Cardiac muscle cell (in vitro differentiated cells and primary cell): ENCODE results near the gene YWHAH. TPM values are rescaled to one million over a fixed set of nuclear protein-coding genes. Genes with fewer than 3 reads are reported as not detected.

Source experiments
- DNase-seq, 2 donors: peaks; one replicate each; pipeline versions ENCODE4 v3.0.0 to v3.0.0-alpha.2; 2010 to 2017; ENCODE audit warnings: low read depth in 1 of 2, low spot score in 1 of 2
- H3K27ac ChIP-seq: fragments of 200-600 bp; sonication (generic); 2 replicates; pipeline ENCODE4 v1.5.1; 2016
- H3K27me3 ChIP-seq: fragments of 200-600 bp; sonication (generic); 2 replicates; pipeline ENCODE4 v1.6.0; 2016; ENCODE audit warnings: control low read depth
- H3K36me3 ChIP-seq: fragments of 200-600 bp; sonication (generic); 2 replicates; pipeline ENCODE4 v1.5.1; 2016; ENCODE audit warnings: control low read depth
- H3K4me1 ChIP-seq: fragments of 200-600 bp; sonication (generic); 2 replicates; pipeline ENCODE4 v1.8.1; 2017; ENCODE audit warnings: low read depth, mild to moderate bottlenecking, mixed run types
- H3K4me3 ChIP-seq: fragments of 200-600 bp; sonication (generic); 2 replicates; pipeline ENCODE4 v1.5.1; 2016; ENCODE audit warnings: mild to moderate bottlenecking
- H3K9me3 ChIP-seq: fragments of 200-600 bp; sonication (generic); 2 replicates; pipeline ENCODE4 v1.5.1; 2017; ENCODE audit warnings: low read depth, mild to moderate bottlenecking, control low read depth
- polyA plus RNA-seq: library from polyadenylated mRNA; unstranded; fragments of >200 nt; fragmentation: Nextera tagmentation; extraction: Ambion mirVana; gene quantifications from 2 replicates; pipeline ENCODE4 v1.2.1, GENCODE V29; 2016
- total RNA-seq: library from RNA; depleted of rRNA; stranded (reverse); fragments of >200 nt; gene quantifications from 2 replicates; pipeline ENCODE4 v1.2.3, GENCODE V29; 2016
- TF ChIP-seq, protein P1 (sequence below): IDR thresholded peaks from 2 replicates; pipeline ENCODE4 v1.5.1; 2012; ENCODE audit warnings: low read depth, mild to moderate bottlenecking, low read length

The YWHAH gene
- total and polyA plus RNA-seq, 2 experiments from 2014 or later = 70.8 to 143 TPM

GRCh38 chr22:31906569-31906968, 37.8 kb upstream of the YWHAH start:
- peaks cover 4% of the 10 kb centered on the region for H3K4me1 ChIP-seq
- no peaks in the 10 kb centered on the region for H3K27me3 ChIP-seq
- TF ChIP-seq, protein P1, sequence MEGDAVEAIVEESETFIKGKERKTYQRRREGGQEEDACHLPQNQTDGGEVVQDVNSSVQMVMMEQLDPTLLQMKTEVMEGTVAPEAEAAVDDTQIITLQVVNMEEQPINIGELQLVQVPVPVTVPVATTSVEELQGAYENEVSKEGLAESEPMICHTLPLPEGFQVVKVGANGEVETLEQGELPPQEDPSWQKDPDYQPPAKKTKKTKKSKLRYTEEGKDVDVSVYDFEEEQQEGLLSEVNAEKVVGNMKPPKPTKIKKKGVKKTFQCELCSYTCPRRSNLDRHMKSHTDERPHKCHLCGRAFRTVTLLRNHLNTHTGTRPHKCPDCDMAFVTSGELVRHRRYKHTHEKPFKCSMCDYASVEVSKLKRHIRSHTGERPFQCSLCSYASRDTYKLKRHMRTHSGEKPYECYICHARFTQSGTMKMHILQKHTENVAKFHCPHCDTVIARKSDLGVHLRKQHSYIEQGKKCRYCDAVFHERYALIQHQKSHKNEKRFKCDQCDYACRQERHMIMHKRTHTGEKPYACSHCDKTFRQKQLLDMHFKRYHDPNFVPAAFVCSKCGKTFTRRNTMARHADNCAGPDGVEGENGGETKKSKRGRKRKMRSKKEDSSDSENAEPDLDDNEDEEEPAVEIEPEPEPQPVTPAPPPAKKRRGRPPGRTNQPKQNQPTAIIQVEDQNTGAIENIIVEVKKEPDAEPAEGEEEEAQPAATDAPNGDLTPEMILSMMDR = no peak
- H3K4me3 ChIP-seq = no peak overlapping the region
- no peak for DNase-seq
- no peaks in the 10 kb centered on the region for H3K9me3 ChIP-seq
- H3K36me3 ChIP-seq = no peaks in the 10 kb centered on the region
- H3K27ac ChIP-seq = no peak overlapping the region

DNA sequence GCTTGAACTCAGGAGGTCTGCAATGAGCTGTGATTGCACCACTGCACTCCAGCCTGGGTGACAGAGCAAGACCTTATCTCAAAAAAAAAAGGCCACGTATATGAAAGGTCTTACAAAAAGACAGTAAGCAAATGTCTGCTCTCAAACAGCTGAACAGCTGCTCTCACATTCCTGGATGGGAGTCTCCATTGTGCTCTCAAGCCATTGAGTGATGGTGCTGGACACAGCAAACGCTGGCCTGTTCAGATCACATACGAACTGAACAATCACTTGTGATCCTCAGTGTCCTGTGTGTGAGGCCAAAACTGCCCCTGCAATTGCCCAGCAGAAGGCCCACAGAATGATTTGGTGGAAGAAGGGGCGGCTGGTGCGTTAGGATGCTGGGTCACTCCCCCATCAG, 34.4 kb upstream of the YWHAH start:
- Histone ChIP-seq H3K27me3 (no peaks in the 10 kb centered on the region), H3K36me3 (no peaks in the 10 kb centered on the region), H3K4me1 (no peaks in the 10 kb centered on the region), H3K4me3 (no peak overlapping the region), H3K27ac (no peak overlapping the region), H3K9me3 (no peaks in the 10 kb centered on the region)
- TF ChIP-seq, protein P1 = no peak
- no peak for DNase-seq

DNA sequence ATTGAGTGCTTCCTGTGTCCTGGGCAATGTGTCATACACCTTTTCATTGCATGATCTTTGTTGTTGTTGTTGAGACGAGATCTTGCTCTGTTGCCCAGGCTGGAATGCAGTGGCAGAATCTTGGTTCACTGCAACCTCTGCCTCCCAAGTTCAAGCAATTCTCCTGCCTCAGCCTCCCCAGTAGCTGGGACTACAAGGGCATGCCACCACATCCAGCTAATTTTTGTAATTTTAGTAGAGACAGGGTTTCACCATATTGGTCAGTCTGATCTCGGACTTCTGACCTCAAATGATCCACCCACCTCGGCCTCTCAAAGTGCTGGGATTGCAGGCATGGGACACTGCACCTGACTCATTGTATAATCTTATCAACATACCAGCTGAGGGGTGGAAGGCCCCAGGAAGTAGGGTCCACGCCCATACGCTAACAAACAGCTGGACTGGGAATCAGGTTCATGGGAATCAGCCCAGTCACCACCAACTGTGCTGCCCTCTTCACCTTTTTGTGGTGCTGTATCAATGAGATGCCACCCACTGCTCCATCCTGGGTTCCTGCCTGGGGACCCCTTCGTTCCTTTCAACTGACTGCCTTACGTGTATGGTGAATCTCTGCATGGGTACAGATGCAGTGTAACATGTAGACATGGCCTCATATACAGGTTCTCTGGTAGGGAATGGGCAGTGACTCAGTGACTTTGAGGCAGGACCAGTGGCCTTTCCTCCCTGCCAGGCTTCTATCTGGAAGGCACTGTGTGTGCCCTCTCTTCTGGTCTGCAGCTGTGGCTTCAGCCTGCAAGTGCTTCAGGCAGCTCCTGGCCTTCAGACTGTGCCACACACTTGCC, 32.5 kb upstream of the YWHAH start:
- Histone ChIP-seq H3K36me3 (no peaks in the 10 kb centered on the region), H3K4me3 (no peak overlapping the region), H3K27me3 (no peaks in the 10 kb centered on the region), H3K27ac (no peak overlapping the region), H3K9me3 (no peaks in the 10 kb centered on the region), H3K4me1 (no peaks in the 10 kb centered on the region)
- no peak for DNase-seq
- TF ChIP-seq, protein P1 = no peak

DNA sequence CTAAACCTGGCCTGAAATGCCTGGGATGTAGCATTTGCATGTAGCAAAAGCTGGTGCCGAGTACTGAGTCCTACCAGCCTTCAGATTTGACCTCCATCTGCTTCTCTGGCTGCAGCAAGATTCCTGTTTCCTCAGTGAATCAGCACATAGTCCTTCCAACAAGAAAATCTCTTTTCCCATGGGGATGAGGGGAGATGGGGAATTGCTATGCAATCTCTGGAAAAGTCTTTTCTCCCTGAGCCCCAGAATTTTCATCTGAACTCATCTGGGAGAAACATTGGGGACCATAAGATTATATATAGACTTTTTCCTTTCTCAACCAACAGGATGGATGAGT, 32.0 kb upstream of the YWHAH start:
- Histone ChIP-seq H3K4me3 (no peak overlapping the region), H3K36me3 (no peaks in the 10 kb centered on the region), H3K9me3 (no peaks in the 10 kb centered on the region), H3K4me1 (no peaks in the 10 kb centered on the region), H3K27ac (no peak overlapping the region), H3K27me3 (no peaks in the 10 kb centered on the region)
- TF ChIP-seq, protein P1 = no peak
- DNase-seq = peak in 1 of 2 donors; percentile 43

DNA sequence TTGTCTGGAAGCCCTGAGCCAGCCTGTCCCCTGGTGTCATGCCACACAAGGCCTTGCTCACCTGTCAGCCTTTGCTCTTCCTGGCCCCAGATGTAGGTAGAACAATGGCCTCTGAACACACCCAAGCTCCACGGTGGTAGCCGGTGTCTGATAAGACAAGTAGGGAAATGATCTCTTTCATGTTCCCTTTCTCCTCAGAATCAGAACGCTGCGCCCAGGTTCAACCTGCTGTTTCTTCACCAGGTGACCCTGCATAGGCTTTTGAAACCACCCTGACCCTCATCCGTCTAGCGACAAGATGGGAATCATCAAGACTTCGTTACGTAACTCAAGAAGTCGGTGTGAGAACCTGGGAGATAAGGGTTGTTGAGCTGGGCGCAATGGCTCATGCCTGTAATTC, 28.7 kb upstream of the YWHAH start:
- TF ChIP-seq, protein P1 = no peak
- no peak overlapping the region for H3K27ac ChIP-seq

More for the DNA sequence above, 28.7 kb upstream of the YWHAH start:
- no peak overlapping the region for H3K4me3 ChIP-seq
- no peaks in the 10 kb centered on the region for H3K27me3 ChIP-seq
- no peaks in the 10 kb centered on the region for H3K9me3 ChIP-seq
- H3K4me1 ChIP-seq = no peaks in the 10 kb centered on the region
- no peaks in the 10 kb centered on the region for H3K36me3 ChIP-seq
- no peak for DNase-seq
